Suprapubic skin (tissue), 4 donors: ENCODE measurements around the gene SPAG16.

Source experiments
- EP300 ChIP-seq: sonication (generic); formaldehyde crosslinking; IDR thresholded peaks from one replicate; pipeline ENCODE4 v1.6.1; 2017; ENCODE audit warnings: antibody characterized with exemption
- POLR2A ChIP-seq, 2 donors: fragments of 450-650 bp; IDR thresholded peaks; one replicate each; pipeline ENCODE4 v1.6.1; 2017; ENCODE audit warnings: antibody characterized with exemption in 2 of 2, mild to moderate bottlenecking in 2 of 2, moderate library complexity in 2 of 2
- POLR2AphosphoS5 ChIP-seq, 3 donors: sonication (generic); formaldehyde crosslinking; IDR thresholded peaks; one replicate each; pipeline ENCODE4 v1.6.1; 2017; ENCODE audit warnings: antibody characterized with exemption in 3 of 3
- TF ChIP-seq, protein P1 (sequence below), 2 donors: fragments of 200-600 bp in 1 of 2; fragments of 450-650 bp in 1 of 2; sonication (generic) in 1 of 2; IDR thresholded peaks; one replicate each; pipeline ENCODE4 v1.5.1; 2016 to 2019; ENCODE audit warnings: antibody characterized with exemption in 2 of 2, mild to moderate bottlenecking in 1 of 2, moderate library complexity in 1 of 2

DNA sequence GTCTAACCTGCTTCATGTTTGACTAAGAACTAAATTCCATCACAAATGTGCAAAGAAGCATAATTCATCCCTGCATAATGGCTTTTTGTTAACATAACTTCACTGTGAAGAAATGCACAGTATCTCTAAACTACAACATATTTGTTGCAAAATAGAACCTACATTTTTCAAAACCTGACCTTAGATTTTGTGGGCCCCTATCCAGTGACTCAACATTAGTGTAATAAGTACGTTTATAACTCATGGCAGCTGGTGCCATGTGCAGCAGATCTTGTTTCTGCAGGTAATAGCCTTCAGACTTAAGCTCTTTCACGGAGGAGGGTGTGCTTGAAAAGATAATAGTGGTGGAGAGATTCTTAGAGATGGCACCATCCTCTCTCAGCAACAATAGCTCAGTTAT, 1098.0 kb downstream of the SPAG16 start:
- TF ChIP-seq, protein P1, sequence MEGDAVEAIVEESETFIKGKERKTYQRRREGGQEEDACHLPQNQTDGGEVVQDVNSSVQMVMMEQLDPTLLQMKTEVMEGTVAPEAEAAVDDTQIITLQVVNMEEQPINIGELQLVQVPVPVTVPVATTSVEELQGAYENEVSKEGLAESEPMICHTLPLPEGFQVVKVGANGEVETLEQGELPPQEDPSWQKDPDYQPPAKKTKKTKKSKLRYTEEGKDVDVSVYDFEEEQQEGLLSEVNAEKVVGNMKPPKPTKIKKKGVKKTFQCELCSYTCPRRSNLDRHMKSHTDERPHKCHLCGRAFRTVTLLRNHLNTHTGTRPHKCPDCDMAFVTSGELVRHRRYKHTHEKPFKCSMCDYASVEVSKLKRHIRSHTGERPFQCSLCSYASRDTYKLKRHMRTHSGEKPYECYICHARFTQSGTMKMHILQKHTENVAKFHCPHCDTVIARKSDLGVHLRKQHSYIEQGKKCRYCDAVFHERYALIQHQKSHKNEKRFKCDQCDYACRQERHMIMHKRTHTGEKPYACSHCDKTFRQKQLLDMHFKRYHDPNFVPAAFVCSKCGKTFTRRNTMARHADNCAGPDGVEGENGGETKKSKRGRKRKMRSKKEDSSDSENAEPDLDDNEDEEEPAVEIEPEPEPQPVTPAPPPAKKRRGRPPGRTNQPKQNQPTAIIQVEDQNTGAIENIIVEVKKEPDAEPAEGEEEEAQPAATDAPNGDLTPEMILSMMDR (IDR thresholded peaks at IDR 0.05) = no peak
- TF ChIP-seq EP300 = no peak
- TF ChIP-seq POLR2AphosphoS5 (IDR thresholded peaks at IDR 0.05) = no peak
- no peak for TF ChIP-seq POLR2A (IDR thresholded peaks at IDR 0.05)
